ENCODE data around the gene NRSN2. TPM values are rescaled to one million over a fixed set of nuclear protein-coding genes. Genes with fewer than 3 reads are reported as not detected.

Gene NRSN2, protein sequence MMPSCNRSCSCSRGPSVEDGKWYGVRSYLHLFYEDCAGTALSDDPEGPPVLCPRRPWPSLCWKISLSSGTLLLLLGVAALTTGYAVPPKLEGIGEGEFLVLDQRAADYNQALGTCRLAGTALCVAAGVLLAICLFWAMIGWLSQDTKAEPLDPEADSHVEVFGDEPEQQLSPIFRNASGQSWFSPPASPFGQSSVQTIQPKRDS
- 56.4 to 63.1 TPM (median 60.3 TPM) in 5 replicates for total RNA-seq (2022; extraction: Qiagen RNA extraction; ENCODE audit: low read depth)

DNA sequence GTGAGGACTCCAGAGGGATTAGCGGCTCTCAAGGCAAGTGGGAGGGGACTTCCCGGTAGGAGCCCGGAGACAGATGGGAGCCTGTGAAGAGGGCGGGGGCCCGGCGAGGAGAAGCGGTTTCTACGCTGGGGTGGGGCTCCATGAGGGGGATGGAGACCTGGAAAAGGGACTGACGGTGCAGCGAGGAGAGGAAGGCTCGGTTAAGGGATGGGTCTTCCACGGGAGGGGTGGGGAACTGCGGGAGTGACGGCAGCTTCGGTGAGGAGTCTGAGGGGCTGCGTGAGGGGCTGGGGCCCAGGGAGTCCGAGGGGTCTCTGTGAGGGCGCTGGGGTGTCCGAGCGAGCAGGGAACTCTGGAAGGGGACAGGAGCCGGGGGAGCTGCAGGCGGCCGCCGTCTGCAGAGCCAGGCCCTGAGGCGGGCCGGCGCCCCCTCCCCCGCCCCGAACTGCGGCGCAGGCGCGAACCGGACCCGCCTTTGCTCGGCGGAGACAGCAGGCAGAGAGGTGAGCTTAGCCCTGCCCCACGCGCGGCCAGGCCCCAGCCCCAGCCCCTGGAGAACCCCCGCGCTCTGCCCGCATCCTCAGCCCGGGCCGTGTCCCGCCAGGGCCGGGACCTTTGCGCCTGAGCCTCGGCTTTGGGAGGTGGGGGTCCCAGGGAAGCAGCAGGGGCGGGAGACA lies at the start of gene NRSN2:
Gene NRSN2 (plus strand): TSS at position 472 of the 677 bp plus-strand sequence. CDS start 2,533 bp downstream, outside the sequence.

DNA sequence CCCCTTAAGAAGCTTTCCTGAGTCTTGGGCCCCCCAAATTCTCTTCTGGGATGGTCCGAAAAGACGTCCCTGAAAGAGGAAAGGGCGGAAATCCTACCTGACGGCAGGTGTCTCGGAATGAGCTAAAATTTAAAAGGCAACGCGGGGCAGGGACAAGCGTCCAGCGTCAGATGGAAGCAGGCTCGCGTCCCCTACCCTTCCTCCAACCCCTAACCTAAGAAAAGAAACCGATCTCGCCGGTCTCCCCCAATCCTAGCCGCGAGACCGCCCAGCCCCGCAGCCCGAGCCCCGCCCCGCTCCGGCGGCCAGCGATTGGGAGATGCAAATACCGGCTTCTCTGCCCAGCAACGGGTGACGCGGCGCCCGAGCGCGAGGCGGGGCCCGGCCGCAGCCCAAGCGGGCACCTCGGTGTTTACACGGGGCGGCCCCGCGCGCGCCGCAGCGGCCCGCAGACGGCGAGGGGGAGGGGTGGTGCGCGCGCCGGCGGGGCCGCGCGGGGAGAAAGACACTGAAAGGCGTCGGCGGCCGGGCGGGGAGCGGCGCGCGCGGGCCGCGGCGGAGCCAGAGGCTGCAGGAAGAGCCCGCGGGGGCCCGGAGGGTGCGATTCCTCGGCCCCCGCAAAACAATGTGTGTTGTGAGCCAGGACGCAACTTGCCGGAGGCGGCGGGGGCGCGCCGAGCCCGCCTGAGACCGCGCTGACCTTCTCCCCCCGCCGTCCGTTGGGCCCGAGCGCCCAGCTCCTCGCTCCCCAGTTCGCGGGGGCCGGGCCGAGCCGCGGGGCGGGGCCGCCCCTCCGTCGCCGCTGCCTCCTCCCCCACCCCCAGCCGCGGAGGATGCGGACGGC lies 21.6 kb upstream of the NRSN2 start, which contains the start of gene SOX12:
Gene SOX12 (plus strand): TSS at position 508 of the 844 bp plus-strand sequence. CDS start 373 bp downstream, outside the sequence.

Other genes with a start within 250 kb of the NRSN2 start
- not detected in 5 replicates for gene DEFB126, start 204.5 kb upstream of the NRSN2 start, total RNA-seq (2022; extraction: Qiagen RNA extraction; ENCODE audit: low read depth)
- not detected in 5 replicates for gene DEFB127, start 189.7 kb upstream of the NRSN2 start, total RNA-seq (2022; extraction: Qiagen RNA extraction; ENCODE audit: low read depth)
- gene DEFB128, start 157.4 kb upstream of the NRSN2 start, total RNA-seq (2022; extraction: Qiagen RNA extraction; ENCODE audit: low read depth) = not detected in 5 replicates
- not detected in 5 replicates for gene DEFB129, start 119.9 kb upstream of the NRSN2 start, total RNA-seq (2022; extraction: Qiagen RNA extraction; ENCODE audit: low read depth)
- gene DEFB132, start 89.4 kb upstream of the NRSN2 start, total RNA-seq (2022; extraction: Qiagen RNA extraction; ENCODE audit: low read depth) = not detected in 5 replicates
- gene C20orf96, start 56.4 kb upstream of the NRSN2 start, total RNA-seq (2022; extraction: Qiagen RNA extraction; ENCODE audit: low read depth) = 10.5 to 11.8 TPM (median 10.9 TPM) in 5 replicates
- 18.6 to 22.8 TPM (median 20.8 TPM) in 5 replicates for gene ZCCHC3, start 49.5 kb upstream of the NRSN2 start, total RNA-seq (2022; extraction: Qiagen RNA extraction; ENCODE audit: low read depth)
- 17.3 to 28.9 TPM (median 27.9 TPM) in 5 replicates for gene SOX12, start 21.6 kb upstream of the NRSN2 start, total RNA-seq (2022; extraction: Qiagen RNA extraction; ENCODE audit: low read depth)
- gene TRIB3, start 33.6 kb downstream of the NRSN2 start, total RNA-seq (2022; extraction: Qiagen RNA extraction; ENCODE audit: low read depth) = 40.2 to 53.1 TPM (median 51.9 TPM) in 5 replicates
- gene RBCK1, start 61.2 kb downstream of the NRSN2 start, total RNA-seq (2022; extraction: Qiagen RNA extraction; ENCODE audit: low read depth) = 105 to 149 TPM (median 141 TPM) in 5 replicates
- gene TBC1D20, start 115.4 kb downstream of the NRSN2 start, total RNA-seq (2022; extraction: Qiagen RNA extraction; ENCODE audit: low read depth) = 33.0 to 37.0 TPM (median 35.0 TPM) in 5 replicates
- 146 to 171 TPM (median 156 TPM) in 5 replicates for gene CSNK2A1, start 196.7 kb downstream of the NRSN2 start, total RNA-seq (2022; extraction: Qiagen RNA extraction; ENCODE audit: low read depth)